ENCODE measurements around the gene IGF2.

IGF2 gene

GRCh38 chr11:2165571-2165970, 26.4 kb upstream of the IGF2 start:
- Histone ChIP-seq H3K4me3 (replicated peaks; ENCODE audit: insufficient read depth, low read length) (no peak overlapping the region), H3K27me3 (ENCODE audit: insufficient read depth, poor library complexity, severe bottlenecking) (peaks cover 31% of the 10 kb centered on the region), H3K27ac (replicated peaks) (no peak overlapping the region)
- no peak for DNase-seq (ENCODE audit: low read depth in 1 of 2, low spot score in 1 of 2)
- no peak for TF ChIP-seq CTCF (IDR thresholded peaks at IDR 0.05; ENCODE audit: insufficient read depth, low read length)
- TF ChIP-seq REST (IDR thresholded peaks at IDR 0.05; ENCODE audit: insufficient replicate concordance, low read depth) = no peak
- TF ChIP-seq GABPA (IDR thresholded peaks at IDR 0.05; ENCODE audit: low read depth) = no peak
- no peak for TF ChIP-seq POLR2AphosphoS5 (IDR thresholded peaks at IDR 0.05; ENCODE audit: low read depth)
- no peak for TF ChIP-seq SPI1 (IDR thresholded peaks at IDR 0.05; ENCODE audit: borderline replicate concordance, low read depth)

- H3K27me3 ChIP-seq (ENCODE audit: insufficient read depth, poor library complexity, severe bottlenecking) = peaks cover 29% of the 10 kb centered on the region
- no peak for TF ChIP-seq GABPA (IDR thresholded peaks at IDR 0.05; ENCODE audit: low read depth)
- no peak for TF ChIP-seq SPI1 (IDR thresholded peaks at IDR 0.05; ENCODE audit: borderline replicate concordance, low read depth)
- no peak for TF ChIP-seq POLR2AphosphoS5 (IDR thresholded peaks at IDR 0.05; ENCODE audit: low read depth)
- no peak for TF ChIP-seq CTCF (IDR thresholded peaks at IDR 0.05; ENCODE audit: insufficient read depth, low read length)
- no peak for TF ChIP-seq REST (IDR thresholded peaks at IDR 0.05; ENCODE audit: insufficient replicate concordance, low read depth)
These were observed 25.8 kb upstream of the IGF2 start for GRCh38 chr11:2164861-2165555.

GRCh38 chr11:2164081-2164480, 24.9 kb upstream of the IGF2 start:
- no peak overlapping the region for H3K4me3 ChIP-seq (replicated peaks; ENCODE audit: insufficient read depth, low read length)
- TF ChIP-seq CTCF (IDR thresholded peaks at IDR 0.05; ENCODE audit: insufficient read depth, low read length) (no peak), GABPA (IDR thresholded peaks at IDR 0.05; ENCODE audit: low read depth) (no peak), POLR2AphosphoS5 (IDR thresholded peaks at IDR 0.05; ENCODE audit: low read depth) (no peak), REST (IDR thresholded peaks at IDR 0.05; ENCODE audit: insufficient replicate concordance, low read depth) (no peak), SPI1 (IDR thresholded peaks at IDR 0.05; ENCODE audit: borderline replicate concordance, low read depth) (no peak)
- peaks cover 20% of the 10 kb centered on the region for H3K27me3 ChIP-seq (ENCODE audit: insufficient read depth, poor library complexity, severe bottlenecking)
- no peak for DNase-seq (ENCODE audit: low read depth in 1 of 2, low spot score in 1 of 2)
- H3K27ac ChIP-seq (replicated peaks) = no peak overlapping the region

More at GRCh38 chr11:2164861-2165555, 25.8 kb upstream of the IGF2 start:
- no peak for DNase-seq (ENCODE audit: low read depth in 1 of 2, low spot score in 1 of 2)
- Histone ChIP-seq H3K27ac (replicated peaks) (no peak overlapping the region), H3K4me3 (replicated peaks; ENCODE audit: insufficient read depth, low read length) (no peak overlapping the region)

Data from HL-60 (cell line).